HFFc6 (cell line): ENCODE data around the gene XAGE3. TPM values are rescaled to one million over a fixed set of nuclear protein-coding genes. Genes with fewer than 3 reads are reported as not detected.

Source experiments
- DNase-seq: peaks from one replicate; pipeline ENCODE4 v3.0.0-alpha.2; 2018
- H3K27ac Mint-ChIP-seq: 2 replicates; pipeline ENCODE4 v1.8.0; 2020; ENCODE audit warnings: mild to moderate bottlenecking, mixed read lengths
- H3K27me3 Mint-ChIP-seq: 2 replicates; pipeline ENCODE4 v1.8.0; 2021; ENCODE audit warnings: mild to moderate bottlenecking, moderate library complexity, mixed read lengths; ENCODE audit not compliant: insufficient read depth
- H3K36me3 Mint-ChIP-seq: 2 replicates; pipeline ENCODE4 v1.8.0; 2021; ENCODE audit warnings: low read depth, mixed read lengths
- H3K4me1 Mint-ChIP-seq: 2 replicates; pipeline ENCODE4 v1.8.0; 2020; ENCODE audit warnings: low read depth, mixed read lengths
- H3K4me3 Mint-ChIP-seq: 2 replicates; pipeline ENCODE4 v1.8.0; 2020; ENCODE audit warnings: mild to moderate bottlenecking, moderate library complexity, mixed read lengths
- H3K9me3 Mint-ChIP-seq: 2 replicates; pipeline ENCODE4 v1.8.0; 2020; ENCODE audit warnings: mild to moderate bottlenecking, mixed read lengths
- total RNA-seq, 6 experiments: library from RNA; stranded (reverse); fragmentation: NEBNext Ultra II Directional; extraction: Animal tissue kit (Norgen Biotek cat#: 25700); gene quantifications; 2 replicates in 1 of 6; 3 replicates in 5 of 6; pipeline ENCODE4 v1.2.3, GENCODE V29; 2021
- TF ChIP-seq, protein P1 (sequence below): fragments of 200-600 bp; sonication (generic); IDR thresholded peaks from 2 replicates; pipeline ENCODE4 v1.5.0; 2021; ENCODE audit warnings: antibody characterized with exemption, mild to moderate bottlenecking

Gene XAGE3
- total RNA-seq, 6 experiments from 2014 or later, result not detected

DNA sequence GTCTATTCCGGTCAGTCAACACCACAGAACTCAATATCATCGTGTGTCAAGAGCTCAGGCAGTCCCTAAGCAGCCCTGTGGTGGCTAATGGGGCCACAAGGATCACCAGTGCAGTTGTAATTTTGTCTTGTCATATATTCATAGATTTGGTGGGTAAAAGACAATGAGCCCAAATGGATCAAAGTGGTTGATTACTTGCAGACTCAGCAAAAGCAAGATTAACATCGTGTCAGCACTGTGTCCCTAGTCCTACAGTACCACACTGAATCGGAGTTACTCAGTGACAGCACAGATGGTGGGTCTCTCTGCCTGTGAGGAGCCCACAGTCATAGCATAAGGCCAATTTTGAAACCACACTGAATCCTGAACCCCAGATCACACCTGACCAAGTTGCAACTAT lies 48.1 kb downstream of the XAGE3 start:
- no peaks in the 10 kb centered on the region for H3K4me1 Mint-ChIP-seq
- no peak overlapping the region for H3K4me3 Mint-ChIP-seq
- H3K9me3 Mint-ChIP-seq, result no peaks in the 10 kb centered on the region
- TF ChIP-seq, protein P1, sequence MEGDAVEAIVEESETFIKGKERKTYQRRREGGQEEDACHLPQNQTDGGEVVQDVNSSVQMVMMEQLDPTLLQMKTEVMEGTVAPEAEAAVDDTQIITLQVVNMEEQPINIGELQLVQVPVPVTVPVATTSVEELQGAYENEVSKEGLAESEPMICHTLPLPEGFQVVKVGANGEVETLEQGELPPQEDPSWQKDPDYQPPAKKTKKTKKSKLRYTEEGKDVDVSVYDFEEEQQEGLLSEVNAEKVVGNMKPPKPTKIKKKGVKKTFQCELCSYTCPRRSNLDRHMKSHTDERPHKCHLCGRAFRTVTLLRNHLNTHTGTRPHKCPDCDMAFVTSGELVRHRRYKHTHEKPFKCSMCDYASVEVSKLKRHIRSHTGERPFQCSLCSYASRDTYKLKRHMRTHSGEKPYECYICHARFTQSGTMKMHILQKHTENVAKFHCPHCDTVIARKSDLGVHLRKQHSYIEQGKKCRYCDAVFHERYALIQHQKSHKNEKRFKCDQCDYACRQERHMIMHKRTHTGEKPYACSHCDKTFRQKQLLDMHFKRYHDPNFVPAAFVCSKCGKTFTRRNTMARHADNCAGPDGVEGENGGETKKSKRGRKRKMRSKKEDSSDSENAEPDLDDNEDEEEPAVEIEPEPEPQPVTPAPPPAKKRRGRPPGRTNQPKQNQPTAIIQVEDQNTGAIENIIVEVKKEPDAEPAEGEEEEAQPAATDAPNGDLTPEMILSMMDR, result no peak
- H3K36me3 Mint-ChIP-seq, result no peaks in the 10 kb centered on the region
- peaks cover 5% of the 10 kb centered on the region; the same call in 1 of the 2 replicates for H3K27me3 Mint-ChIP-seq
- no peak for DNase-seq
- H3K27ac Mint-ChIP-seq, result no peak overlapping the region

Other genes with a start within 250 kb of the XAGE3 start
- gene SSX7, start 213.2 kb downstream of the XAGE3 start, total RNA-seq, result not detected
- gene SSX2, start 160.9 kb downstream of the XAGE3 start, total RNA-seq, result not detected
- gene SSX2B, start 116.8 kb downstream of the XAGE3 start, total RNA-seq, result not detected
- gene SPANXN5, start 70.7 kb downstream of the XAGE3 start, total RNA-seq, result not detected
- not detected for gene XAGE5, start 56.8 kb downstream of the XAGE3 start, total RNA-seq
- 10 to 100 TPM in 5 of 6 experiments, 1 to 10 TPM in 1; 9.7 to 15.4 (median 14.1) TPM for gene FAM156B, start 29.2 kb upstream of the XAGE3 start, total RNA-seq
- 10 to 100 TPM; 13.0 to 19.1 (median 16.6) TPM for gene FAM156A, start 90.4 kb upstream of the XAGE3 start, total RNA-seq
- 1 to 10 TPM; 2.1 to 3.1 (median 2.8) TPM for gene GPR173, start 180.7 kb upstream of the XAGE3 start, total RNA-seq
- gene TSPYL2, start 214.3 kb upstream of the XAGE3 start, total RNA-seq, result 10 to 100 TPM; 20.9 to 26.7 (median 22.3) TPM
- 1 to 10 TPM; 2.6 to 4.8 (median 3.2) TPM for gene KANTR, start 226.1 kb upstream of the XAGE3 start, total RNA-seq